GM21737 (cell line): ENCODE measurements around the gene UROS.
A peak's percentile ranks its signal among the peaks of the same experiment; 100 is the strongest.

Experiments
- ATAC-seq: cut with Tn5 transposase; IDR thresholded peaks from one replicate; pipeline ENCODE4 v1.9.1; 2021; ENCODE audit warnings: mild to moderate bottlenecking, moderate library complexity; ENCODE audit not compliant: unreplicated experiment

The UROS gene

DNA sequence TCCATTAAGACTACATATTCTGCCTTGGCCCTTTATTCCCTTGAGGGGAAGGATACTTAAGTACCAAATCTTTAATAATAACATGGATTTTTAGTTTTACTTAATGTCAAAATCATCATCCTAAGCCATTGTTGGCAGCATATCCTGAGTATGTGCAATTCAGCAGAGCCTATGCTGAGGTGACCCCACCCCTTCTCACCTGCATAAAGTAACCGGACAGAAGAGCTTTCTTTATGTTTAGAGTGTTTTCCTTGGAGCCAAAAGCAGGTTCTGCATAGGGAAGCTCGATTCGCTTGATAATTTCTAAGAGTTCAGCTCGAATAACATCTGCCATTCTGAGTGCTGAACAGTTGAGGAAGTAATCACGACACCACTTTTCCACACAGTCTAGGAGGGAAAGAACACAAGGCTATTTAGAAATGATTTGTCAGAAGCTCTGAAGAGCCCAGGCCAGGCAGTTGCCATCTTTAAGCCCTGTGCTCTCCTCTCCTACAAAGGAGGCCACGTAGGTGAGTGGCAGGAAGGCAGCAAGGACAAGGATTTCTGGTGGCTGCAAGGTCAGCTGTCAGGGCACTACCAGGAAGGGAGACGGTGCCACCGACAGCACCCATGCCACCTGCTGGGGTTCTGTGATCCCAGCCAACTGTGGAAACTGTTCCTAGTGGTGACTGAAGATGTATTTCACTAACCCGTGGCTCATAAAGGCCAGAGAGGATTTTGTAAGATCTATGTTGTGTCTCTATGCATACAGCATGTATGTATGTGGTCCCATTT, 15.9 kb upstream of the UROS start:
- ATAC-seq, result no peak

- ATAC-seq, result no peak
Observed at GRCh38 chr10:125836746-125837145, 13.7 kb upstream of the UROS start.

DNA sequence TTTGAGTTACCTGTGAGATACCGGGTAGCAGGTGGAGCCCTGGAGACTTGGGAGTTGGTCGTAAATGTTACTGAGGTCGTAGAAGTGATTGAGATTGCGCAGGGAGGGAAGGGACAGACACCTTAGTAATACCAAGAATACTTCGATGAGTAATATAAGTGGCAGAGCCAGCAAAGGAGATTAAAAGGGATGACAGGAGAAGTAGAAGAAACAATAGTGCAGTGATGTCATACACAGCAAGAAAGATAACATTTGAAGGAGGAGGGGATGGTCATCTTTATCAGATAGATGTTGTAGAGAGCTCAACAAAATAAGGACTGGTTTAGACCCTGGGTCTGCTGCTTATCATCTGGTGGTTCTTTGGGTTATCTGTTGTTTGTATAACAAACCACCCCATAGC, 5.3 kb upstream of the UROS start:
- no peak for ATAC-seq

GRCh38 chr10:125827133-125827532, 4.1 kb upstream of the UROS start:
- no peak for ATAC-seq

DNA sequence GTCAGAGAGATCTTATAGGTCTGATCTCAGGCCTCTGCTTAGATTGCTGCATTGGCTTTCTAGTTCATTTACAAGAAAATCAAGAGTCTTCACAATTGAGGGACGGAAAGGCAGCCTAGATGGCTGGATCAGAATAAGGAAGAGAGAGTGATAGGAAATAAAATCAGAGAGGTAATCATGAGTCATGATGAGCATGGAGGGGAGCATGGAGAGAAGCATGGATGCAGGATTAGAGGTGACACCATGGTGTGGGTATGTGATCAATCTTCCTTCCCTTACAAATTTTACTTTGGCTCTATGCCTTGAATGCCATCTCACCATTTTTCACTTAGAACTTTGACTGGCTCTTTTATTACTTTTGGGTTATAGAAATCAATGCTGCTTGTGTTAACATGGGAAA, 1.7 kb upstream of the UROS start:
- no peak for ATAC-seq

DNA sequence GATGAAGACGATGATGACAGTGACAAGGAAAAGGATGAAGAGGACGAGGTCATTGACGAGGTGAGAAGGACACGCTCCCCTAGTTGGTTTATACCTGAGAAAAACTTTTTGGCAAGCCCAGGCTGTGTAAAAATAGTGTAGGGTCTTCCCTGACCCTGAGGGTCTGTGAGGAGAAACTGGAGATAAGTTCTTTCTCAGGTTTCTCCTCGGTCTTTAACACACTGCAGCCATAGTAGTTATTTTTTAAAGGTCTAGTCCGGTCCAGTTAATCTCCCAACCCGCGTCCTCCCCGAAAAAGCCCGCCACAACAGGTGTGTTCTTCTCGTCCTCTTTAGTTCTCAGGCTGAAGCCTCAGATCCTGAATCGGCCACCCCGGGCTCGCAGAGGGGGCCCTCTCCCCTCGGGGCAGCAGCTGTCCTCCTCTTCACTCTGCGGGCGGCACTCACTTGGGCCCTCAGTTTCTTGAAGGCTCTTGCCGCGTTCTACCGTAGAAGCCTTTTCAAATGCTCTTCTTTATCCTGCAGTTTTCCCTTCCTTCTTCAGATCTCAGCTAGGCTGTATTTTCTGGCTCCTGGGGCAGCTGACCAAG, 699 bp upstream of the UROS start:
- peak; percentile 3 for ATAC-seq

DNA sequence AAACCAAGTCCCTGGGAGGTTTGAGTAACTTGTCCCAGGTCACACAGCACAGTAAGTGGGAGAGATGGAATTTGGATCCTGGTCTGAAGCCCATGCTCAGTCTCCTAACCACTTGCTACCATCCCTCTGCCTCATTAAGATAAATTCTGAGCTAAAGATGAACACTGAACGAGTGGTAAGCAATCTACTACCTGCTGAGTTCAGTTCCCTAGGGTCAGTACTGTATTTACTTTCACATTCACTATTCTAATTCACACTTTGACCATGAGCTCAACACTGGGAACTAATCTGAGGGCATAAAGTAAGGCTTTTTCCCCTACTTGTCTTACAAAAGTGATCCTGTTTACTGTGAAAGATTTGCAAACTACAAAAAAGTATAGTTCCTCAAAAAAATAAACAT, 2.4 kb downstream of the UROS start:
- peak; percentile 46 for ATAC-seq

DNA sequence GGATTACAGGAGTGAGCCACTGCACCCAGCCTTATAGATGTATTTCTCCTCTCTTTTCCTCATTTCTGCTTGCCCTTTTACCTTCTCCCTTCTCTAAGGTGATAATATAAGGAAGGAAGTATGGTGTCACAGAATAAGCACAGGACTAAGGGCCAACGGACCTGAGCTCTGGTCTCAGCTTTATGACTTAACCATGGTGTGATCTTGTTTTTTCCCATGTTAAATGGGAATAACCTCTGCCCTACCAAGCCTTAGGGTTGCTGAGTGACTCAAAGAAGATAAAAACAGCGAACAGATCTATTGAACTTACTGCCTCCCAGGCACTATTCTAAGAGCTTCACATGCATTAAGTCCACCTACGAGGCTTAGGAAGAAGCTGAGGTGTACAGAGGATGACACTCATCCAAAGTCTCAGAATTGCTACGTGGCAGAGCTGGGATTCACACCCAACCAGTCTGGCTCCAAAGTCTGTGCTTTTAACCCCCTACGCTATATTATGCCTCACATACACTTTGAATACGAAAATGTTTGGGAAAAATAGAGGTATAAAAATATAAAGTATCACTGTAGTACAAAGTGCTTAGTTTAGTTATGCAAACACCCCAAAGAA, 5.6 kb downstream of the UROS start:
- ATAC-seq, result no peak

DNA sequence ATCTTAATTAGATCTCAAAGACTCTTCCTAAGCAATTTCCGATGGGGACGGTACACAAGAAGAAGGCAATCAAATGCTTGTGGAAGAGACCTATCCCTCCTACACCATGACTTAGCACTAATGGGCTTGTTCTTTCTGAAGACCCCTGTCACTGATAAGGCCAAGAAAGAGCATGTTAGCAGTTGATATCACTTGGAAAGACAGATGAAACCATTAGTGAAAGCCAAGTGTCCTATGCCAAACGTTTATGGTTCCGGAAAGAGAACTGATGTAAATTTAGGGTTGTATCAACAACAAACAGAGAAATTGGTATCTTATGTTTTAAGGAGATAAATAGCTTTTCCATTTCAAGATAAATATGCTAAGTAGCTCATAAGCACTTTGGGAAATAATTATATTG, 6.5 kb downstream of the UROS start:
- ATAC-seq, result no peak

- ATAC-seq, result no peak
Observed at GRCh38 chr10:125815764-125816163, 7.3 kb downstream of the UROS start.

DNA sequence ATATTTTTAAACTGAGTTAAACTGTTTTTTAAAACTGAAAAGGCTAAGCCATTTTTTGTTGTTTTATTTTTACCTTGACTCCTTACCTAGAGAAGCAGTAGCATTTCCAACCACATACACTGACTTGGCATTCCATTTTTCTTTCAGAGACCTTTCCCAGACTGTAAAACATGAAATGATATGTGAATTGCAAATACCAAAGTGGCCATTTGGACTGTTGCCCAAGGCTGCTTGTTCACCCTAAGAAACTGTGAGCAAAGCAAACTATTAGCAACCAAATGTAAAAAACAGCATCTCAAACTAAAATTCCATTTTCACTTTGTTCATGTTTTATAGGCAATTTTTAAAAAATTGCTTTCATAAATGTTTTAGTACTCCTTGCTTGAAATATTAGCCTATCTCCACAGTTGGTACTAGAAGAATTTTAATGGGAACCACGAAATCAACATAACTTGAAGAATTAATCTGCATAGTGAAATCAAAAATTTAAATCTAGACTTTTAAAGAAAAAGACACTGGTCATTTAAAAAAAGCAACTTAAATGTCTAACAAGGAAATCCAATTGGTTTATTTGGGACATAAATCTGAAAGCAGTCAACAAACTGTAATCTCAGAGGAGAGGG, 10.8 kb downstream of the UROS start:
- ATAC-seq, result no peak

DNA sequence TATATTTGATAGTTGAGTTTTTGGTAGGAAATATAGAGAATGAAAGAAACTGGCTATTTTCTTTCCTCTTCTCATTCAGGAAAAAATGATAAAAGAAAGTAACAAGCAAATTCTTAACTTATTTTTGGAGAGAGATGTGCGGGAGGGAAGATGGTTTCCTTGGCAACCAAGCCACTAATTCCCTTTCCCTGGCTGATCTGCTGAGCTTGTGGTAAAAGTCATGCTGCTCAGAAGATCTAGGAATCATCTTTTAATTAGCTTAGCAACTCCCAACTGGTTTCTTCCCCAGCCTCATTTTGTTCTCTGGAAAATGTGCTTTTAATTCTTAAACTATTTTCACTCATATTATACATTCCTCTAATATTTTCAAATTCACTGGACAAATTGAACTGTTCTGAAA, 11.8 kb downstream of the UROS start:
- ATAC-seq, result no peak

GRCh38 chr10:125808047-125808446, 15.0 kb downstream of the UROS start:
- ATAC-seq, result no peak

DNA sequence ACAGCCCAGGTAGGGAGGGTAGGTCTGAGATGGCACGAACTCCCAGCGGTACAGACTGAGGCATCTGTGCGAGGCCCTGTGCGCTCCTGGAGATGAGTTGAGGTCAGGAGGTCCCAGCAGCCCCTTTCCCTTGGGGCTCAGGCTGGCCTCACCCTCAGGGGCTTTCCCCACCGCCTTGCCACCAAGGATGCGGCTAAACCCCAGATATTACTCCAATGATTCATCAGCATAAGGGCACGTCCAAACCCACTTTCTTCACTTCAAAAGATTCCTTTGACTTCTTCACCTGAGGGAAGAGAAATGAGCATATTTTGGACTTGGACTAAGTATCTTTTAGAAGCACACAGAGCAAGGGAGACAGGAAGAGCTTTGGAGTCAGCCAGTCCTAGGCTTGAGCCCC, 20.3 kb downstream of the UROS start:
- ATAC-seq, result no peak

GRCh38 chr10:125802131-125802530, 20.9 kb downstream of the UROS start:
- ATAC-seq, result no peak

DNA sequence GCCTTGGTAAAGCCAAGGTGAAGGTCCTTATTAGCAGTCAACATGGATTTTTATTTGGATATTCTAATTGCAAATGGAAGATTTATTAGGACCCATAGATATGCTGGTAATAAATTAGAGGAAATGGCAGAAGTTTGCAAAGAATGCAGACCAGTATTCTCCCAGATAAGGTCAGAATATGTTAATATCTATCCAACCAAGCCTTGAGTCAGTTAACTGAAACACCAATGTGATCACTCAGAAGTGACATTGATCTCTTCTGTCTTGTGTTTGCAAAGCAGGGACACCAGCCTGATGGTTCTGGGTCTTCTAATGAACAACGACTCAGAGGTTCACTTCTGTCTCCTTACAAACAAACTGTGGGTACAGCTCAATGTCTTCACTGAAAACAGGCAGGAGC, 21.5 kb downstream of the UROS start:
- ATAC-seq, result no peak

DNA sequence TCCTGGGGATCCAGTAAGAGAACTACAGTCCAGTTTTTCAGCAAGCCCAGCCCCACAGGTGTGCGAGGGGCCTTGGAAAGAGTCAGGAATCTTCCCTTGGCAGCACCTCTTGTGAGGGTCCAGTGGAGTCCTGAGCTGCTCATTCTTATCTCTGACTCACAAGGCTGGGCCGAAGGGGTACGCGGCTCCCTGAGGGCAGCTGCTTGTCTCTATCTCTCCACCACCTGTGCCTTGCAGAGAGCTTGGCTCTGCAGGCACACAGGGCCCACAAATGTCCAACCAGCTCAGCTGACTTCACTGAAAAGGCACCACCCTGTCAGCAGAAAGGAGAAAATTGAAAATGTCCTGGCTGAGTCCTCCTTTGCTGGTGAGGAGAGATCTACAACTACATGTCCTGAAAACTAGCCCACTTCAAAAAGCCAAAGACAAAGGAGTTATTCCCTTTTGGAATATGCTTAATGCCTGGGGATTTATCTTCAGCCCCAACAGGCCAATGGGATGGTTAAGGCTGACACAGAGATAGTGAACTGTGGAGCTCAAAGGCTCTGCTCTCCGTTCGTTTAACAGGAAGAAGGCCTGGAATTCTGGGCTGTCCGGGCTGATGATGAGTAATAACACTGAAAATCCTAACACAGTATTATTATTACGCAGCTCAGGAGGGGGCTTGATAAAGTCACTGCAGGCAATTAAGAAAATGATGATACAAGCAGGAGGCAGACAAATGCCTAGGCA, 23.4 kb downstream of the UROS start:
- ATAC-seq, result no peak

- ATAC-seq, result no peak
Observed at GRCh38 chr10:125797994-125798662, 24.9 kb downstream of the UROS start.

- no peak for ATAC-seq
Observed at GRCh38 chr10:125797424-125797823, 25.6 kb downstream of the UROS start.

GRCh38 chr10:125795637-125796190, 27.3 kb downstream of the UROS start:
- no peak for ATAC-seq
